Astrocyte (in vitro differentiated cells and primary cell): Measurements from ENCODE around the gene LYRM2. TPM values are rescaled to one million over a fixed set of nuclear protein-coding genes. Genes with fewer than 3 reads are reported as not detected.

Source experiments
- DNase-seq: peaks from one replicate; pipeline ENCODE4 v3.0.0-alpha.2; 2010; ENCODE audit warnings: low read depth
- FAIRE-seq: peaks from 2 replicates; lab custom pipeline; 2011; peaks lifted over from hg19 to GRCh38; lab: Jason Lieb, UNC
- H2AFZ ChIP-seq: 2 replicates; pipeline ENCODE4 v1.6.0; 2012; ENCODE audit warnings: low read depth, low read length, inconsistent platforms
- H3K27ac ChIP-seq: 2 replicates; pipeline ENCODE4 v1.5.1; 2011; ENCODE audit warnings: low read depth, low read length, inconsistent platforms
- H3K27me3 ChIP-seq: 2 replicates; pipeline ENCODE4 v1.6.0; 2011; ENCODE audit warnings: low read length, inconsistent platforms; ENCODE audit not compliant: insufficient read depth
- H3K36me3 ChIP-seq: 2 replicates; pipeline ENCODE4 v1.5.1; 2011; ENCODE audit warnings: low read length, inconsistent platforms; ENCODE audit not compliant: insufficient read depth
- H3K4me1 ChIP-seq: 2 replicates; pipeline ENCODE4 v1.5.1; 2011; ENCODE audit warnings: low read length, inconsistent platforms; ENCODE audit not compliant: insufficient read depth
- H3K4me2 ChIP-seq: 2 replicates; pipeline ENCODE4 v1.6.0; 2012; ENCODE audit warnings: low read length, inconsistent platforms
- H3K4me3 ChIP-seq: 2 replicates; pipeline ENCODE4 v1.5.1; 2011; ENCODE audit warnings: low read depth, mild to moderate bottlenecking, low read length, inconsistent platforms; ENCODE audit not compliant: insufficient read depth
- H3K79me2 ChIP-seq: 2 replicates; pipeline ENCODE4 v1.6.0; 2012; ENCODE audit warnings: mild to moderate bottlenecking, low read length, inconsistent platforms; ENCODE audit not compliant: insufficient read depth
- H3K9ac ChIP-seq: 2 replicates; pipeline ENCODE4 v1.6.0; 2012; ENCODE audit warnings: mild to moderate bottlenecking, low read length, inconsistent platforms
- H3K9me3 ChIP-seq: 2 replicates; pipeline ENCODE4 v1.5.1; 2012; ENCODE audit warnings: low read depth, mild to moderate bottlenecking, low read length, inconsistent platforms; ENCODE audit not compliant: insufficient read depth
- H4K20me1 ChIP-seq: 2 replicates; pipeline ENCODE4 v1.6.0; 2012; ENCODE audit warnings: low read length, inconsistent platforms; ENCODE audit not compliant: insufficient read depth
- H3K27ac Mint-ChIP-seq: one replicate; pipeline ENCODE4 v1.8.0; 2021; ENCODE audit warnings: mild to moderate bottlenecking, mixed read lengths; ENCODE audit not compliant: unreplicated experiment
- H3K27me3 Mint-ChIP-seq: one replicate; pipeline ENCODE4 v1.8.0; 2021; ENCODE audit warnings: low read depth, mixed read lengths; ENCODE audit not compliant: unreplicated experiment
- H3K36me3 Mint-ChIP-seq: one replicate; pipeline ENCODE4 v1.8.0; 2021; ENCODE audit warnings: low read depth, mixed read lengths; ENCODE audit not compliant: unreplicated experiment
- H3K4me1 Mint-ChIP-seq: one replicate; pipeline ENCODE4 v1.8.0; 2021; ENCODE audit warnings: low read depth, mixed read lengths; ENCODE audit not compliant: unreplicated experiment
- H3K4me3 Mint-ChIP-seq: one replicate; pipeline ENCODE4 v1.8.0; 2021; ENCODE audit warnings: mild to moderate bottlenecking, moderate library complexity, mixed read lengths; ENCODE audit not compliant: unreplicated experiment
- H3K9me3 Mint-ChIP-seq: one replicate; pipeline ENCODE4 v1.8.0; 2021; ENCODE audit warnings: mild to moderate bottlenecking, mixed read lengths; ENCODE audit not compliant: unreplicated experiment
- CTCF ChIP-seq: IDR thresholded peaks from 2 replicates; pipeline ENCODE4 v1.5.1; 2011; ENCODE audit warnings: low read depth, mild to moderate bottlenecking, inconsistent platforms, low read length, moderate library complexity; ENCODE audit not compliant: insufficient read depth
- EZH2 ChIP-seq: IDR thresholded peaks from 2 replicates; pipeline ENCODE4 v1.6.1; 2012; ENCODE audit warnings: mild to moderate bottlenecking, low read length, inconsistent platforms; ENCODE audit not compliant: insufficient read depth
- total RNA-seq: library from RNA; stranded (reverse); gene quantifications from 2 replicates; pipeline ENCODE4 v1.2.1, GENCODE V29; 2021

The LYRM2 gene
- total RNA-seq, 1 donor from 2014 or later, result 39.2 TPM

GRCh38 chr6:89630488-89630887 is 8.1 kb downstream of the LYRM2 start:
- Histone ChIP-seq H2AFZ (no peak overlapping the region), H3K27me3 (no peaks in the 10 kb centered on the region), H3K79me2 (no peaks in the 10 kb centered on the region), H4K20me1 (no peaks in the 10 kb centered on the region), H3K9ac (no peak overlapping the region), H3K36me3 (no peaks in the 10 kb centered on the region), H3K4me3 (no peak overlapping the region), H3K4me2 (no peak overlapping the region), H3K27ac (no peak overlapping the region), H3K9me3 (no peaks in the 10 kb centered on the region), H3K4me1 (no peaks in the 10 kb centered on the region)
- TF ChIP-seq CTCF (no peak), EZH2 (no peak)
- Mint-ChIP-seq H3K27me3 (no peaks in the 10 kb centered on the region), H3K9me3 (no peaks in the 10 kb centered on the region), H3K4me3 (no peak overlapping the region), H3K36me3 (peaks cover 7% of the 10 kb centered on the region), H3K27ac (no peak overlapping the region), H3K4me1 (no peaks in the 10 kb centered on the region)
- FAIRE-seq (no peak), DNase-seq (no peak)

GRCh38 chr6:89623749-89624148 is 14.8 kb downstream of the LYRM2 start:
- FAIRE-seq, result no peak
- Histone ChIP-seq H3K4me3 (no peak overlapping the region), H3K4me2 (no peak overlapping the region), H3K9ac (no peak overlapping the region), H3K27me3 (no peaks in the 10 kb centered on the region), H3K79me2 (no peaks in the 10 kb centered on the region), H3K36me3 (no peaks in the 10 kb centered on the region), H2AFZ (no peak overlapping the region), H4K20me1 (no peaks in the 10 kb centered on the region), H3K27ac (no peak overlapping the region), H3K9me3 (no peaks in the 10 kb centered on the region), H3K4me1 (no peaks in the 10 kb centered on the region)
- TF ChIP-seq CTCF, result no peak
- TF ChIP-seq EZH2, result no peak
- Mint-ChIP-seq H3K9me3 (no peaks in the 10 kb centered on the region), H3K27ac (no peak overlapping the region), H3K4me3 (no peak overlapping the region), H3K4me1 (no peaks in the 10 kb centered on the region), H3K27me3 (no peaks in the 10 kb centered on the region), H3K36me3 (peaks cover 11% of the 10 kb centered on the region)
- no peak for DNase-seq

GRCh38 chr6:89619567-89619966 is 19.0 kb downstream of the LYRM2 start:
- Histone ChIP-seq H4K20me1 (no peaks in the 10 kb centered on the region), H3K36me3 (no peaks in the 10 kb centered on the region), H2AFZ (no peak overlapping the region), H3K27ac (no peak overlapping the region), H3K9ac (no peak overlapping the region), H3K4me2 (no peak overlapping the region), H3K9me3 (no peaks in the 10 kb centered on the region), H3K4me1 (no peaks in the 10 kb centered on the region), H3K79me2 (no peaks in the 10 kb centered on the region), H3K4me3 (no peak overlapping the region), H3K27me3 (no peaks in the 10 kb centered on the region)
- Mint-ChIP-seq H3K9me3 (no peaks in the 10 kb centered on the region), H3K36me3 (peaks cover 11% of the 10 kb centered on the region), H3K4me3 (no peak overlapping the region), H3K27me3 (peaks cover 1% of the 10 kb centered on the region), H3K4me1 (no peaks in the 10 kb centered on the region), H3K27ac (no peak overlapping the region)
- FAIRE-seq, result no peak
- no peak for DNase-seq
- TF ChIP-seq EZH2 (no peak), CTCF (no peak)
